Measurements from ENCODE around the gene IL11RA.

GRCh38 chr9:34629491-34629808 lies 22.5 kb upstream of the IL11RA start:
- TF ChIP-seq POLR2A (IDR thresholded peaks at IDR 0.05): no peak
- no peak for TF ChIP-seq CTCF (IDR thresholded peaks at IDR 0.05)
